Measurements from ENCODE around the gene DUSP23. TPM values are rescaled to one million over a fixed set of nuclear protein-coding genes. Genes with fewer than 3 reads are reported as not detected.
A peak's percentile ranks its signal among the peaks of the same experiment; 100 is the strongest.

Gene DUSP23
- total RNA-seq, 1 donor from 2014 or later: 38.7 TPM

DNA sequence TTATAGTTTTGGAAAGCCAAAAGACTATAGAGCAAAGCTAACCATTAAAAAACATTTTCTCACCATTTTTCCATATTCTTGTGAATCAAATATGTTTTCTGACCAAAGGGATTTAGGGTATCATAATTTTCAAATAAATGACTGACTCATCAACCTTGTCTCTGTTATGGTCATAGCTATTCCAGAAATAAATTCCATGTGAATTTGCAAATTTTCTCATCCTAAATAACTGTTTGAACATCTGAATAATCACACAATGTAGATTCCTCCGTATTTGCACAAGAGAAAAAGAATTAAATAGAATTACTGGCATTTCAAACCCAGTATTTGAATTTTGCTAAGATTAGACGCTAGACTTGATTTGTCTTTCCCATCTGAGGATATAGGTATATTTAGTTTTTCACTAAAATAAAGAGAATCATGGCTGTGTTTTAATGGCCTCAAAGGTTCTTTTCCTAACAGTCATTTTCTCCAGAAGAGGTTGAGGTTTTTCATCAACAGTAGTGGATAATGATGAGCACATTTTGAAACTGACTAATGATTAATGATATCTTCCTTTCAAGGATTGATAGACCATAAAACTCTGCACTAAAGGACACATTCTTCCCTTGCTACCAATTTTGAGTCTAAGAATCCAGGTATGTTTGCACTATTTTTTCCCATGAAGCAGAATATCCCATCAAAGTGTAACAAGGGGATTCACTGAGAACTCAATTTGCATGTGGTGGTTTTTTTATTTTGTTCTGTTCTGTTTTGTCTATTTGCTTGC, 9.5 kb upstream of the DUSP23 start:
- H3K36me3 Mint-ChIP-seq (ENCODE audit: low read depth, unreplicated experiment): no peaks in the 10 kb centered on the region
- H3K27me3 Mint-ChIP-seq (ENCODE audit: unreplicated experiment): peaks cover 1% of the 10 kb centered on the region
- H3K4me3 Mint-ChIP-seq (ENCODE audit: unreplicated experiment): no peak overlapping the region
- H3K4me1 Mint-ChIP-seq (ENCODE audit: unreplicated experiment): peaks cover 14% of the 10 kb centered on the region
- no peaks in the 10 kb centered on the region for H3K9me3 Mint-ChIP-seq (ENCODE audit: unreplicated experiment)
- no peak overlapping the region for H3K27ac Mint-ChIP-seq (ENCODE audit: unreplicated experiment)
- TF ChIP-seq, protein P1, sequence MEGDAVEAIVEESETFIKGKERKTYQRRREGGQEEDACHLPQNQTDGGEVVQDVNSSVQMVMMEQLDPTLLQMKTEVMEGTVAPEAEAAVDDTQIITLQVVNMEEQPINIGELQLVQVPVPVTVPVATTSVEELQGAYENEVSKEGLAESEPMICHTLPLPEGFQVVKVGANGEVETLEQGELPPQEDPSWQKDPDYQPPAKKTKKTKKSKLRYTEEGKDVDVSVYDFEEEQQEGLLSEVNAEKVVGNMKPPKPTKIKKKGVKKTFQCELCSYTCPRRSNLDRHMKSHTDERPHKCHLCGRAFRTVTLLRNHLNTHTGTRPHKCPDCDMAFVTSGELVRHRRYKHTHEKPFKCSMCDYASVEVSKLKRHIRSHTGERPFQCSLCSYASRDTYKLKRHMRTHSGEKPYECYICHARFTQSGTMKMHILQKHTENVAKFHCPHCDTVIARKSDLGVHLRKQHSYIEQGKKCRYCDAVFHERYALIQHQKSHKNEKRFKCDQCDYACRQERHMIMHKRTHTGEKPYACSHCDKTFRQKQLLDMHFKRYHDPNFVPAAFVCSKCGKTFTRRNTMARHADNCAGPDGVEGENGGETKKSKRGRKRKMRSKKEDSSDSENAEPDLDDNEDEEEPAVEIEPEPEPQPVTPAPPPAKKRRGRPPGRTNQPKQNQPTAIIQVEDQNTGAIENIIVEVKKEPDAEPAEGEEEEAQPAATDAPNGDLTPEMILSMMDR (IDR thresholded peaks at IDR 0.05; ENCODE audit: unreplicated experiment): no peak
- DNase-seq (ENCODE audit: low spot score): no peak

DNA sequence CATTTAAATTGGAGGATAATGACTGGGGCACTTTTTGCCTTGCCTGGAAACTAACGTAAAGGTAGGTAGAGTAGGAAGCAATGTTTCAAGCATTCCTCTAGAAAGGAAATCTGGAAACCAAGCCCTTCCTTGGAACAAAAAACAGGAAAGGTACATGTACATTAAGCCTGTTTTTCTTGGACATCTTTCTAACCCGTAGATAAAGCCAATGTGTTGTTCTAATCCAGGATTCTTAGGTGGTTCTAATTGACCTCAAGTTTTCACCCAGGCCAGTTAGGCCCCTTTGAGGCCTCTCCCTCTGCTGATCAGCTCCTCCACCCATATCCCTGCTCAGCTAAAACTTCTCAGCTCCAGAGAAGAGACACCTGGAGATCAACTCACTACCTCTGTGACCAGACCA, 6.3 kb upstream of the DUSP23 start:
- H3K4me3 Mint-ChIP-seq (ENCODE audit: unreplicated experiment): no peak overlapping the region
- TF ChIP-seq, protein P1 (IDR thresholded peaks at IDR 0.05; ENCODE audit: unreplicated experiment): no peak
- H3K27me3 Mint-ChIP-seq (ENCODE audit: unreplicated experiment): peaks cover 5% of the 10 kb centered on the region
- H3K27ac Mint-ChIP-seq (ENCODE audit: unreplicated experiment): no peak overlapping the region
- H3K9me3 Mint-ChIP-seq (ENCODE audit: unreplicated experiment): no peaks in the 10 kb centered on the region
- H3K4me1 Mint-ChIP-seq (ENCODE audit: unreplicated experiment): peaks cover 27% of the 10 kb centered on the region
- no peak for DNase-seq (ENCODE audit: low spot score)
- no peaks in the 10 kb centered on the region for H3K36me3 Mint-ChIP-seq (ENCODE audit: low read depth, unreplicated experiment)

DNA sequence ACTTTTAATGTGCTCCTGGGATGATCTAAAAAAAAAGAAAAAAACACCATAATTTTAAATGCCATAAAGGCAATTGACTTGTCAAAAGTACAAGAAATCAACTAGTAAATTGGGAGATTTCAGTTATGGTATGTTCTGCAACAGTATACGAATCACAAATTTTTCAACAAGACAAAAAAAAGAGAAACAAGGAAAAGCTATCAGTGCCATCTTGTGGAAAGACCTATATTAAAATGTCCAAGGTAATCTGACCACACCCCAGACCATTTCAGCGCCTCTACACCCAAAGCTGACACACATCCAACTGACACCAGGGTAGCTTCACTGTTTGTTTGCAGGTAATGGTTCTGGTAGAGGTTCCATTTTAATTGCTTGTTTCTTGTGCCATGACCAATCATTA, 5.0 kb upstream of the DUSP23 start:
- no peak overlapping the region for H3K27ac Mint-ChIP-seq (ENCODE audit: unreplicated experiment)
- peaks cover 34% of the 10 kb centered on the region for H3K4me1 Mint-ChIP-seq (ENCODE audit: unreplicated experiment)
- no peaks in the 10 kb centered on the region for H3K9me3 Mint-ChIP-seq (ENCODE audit: unreplicated experiment)
- peaks cover 5% of the 10 kb centered on the region for H3K27me3 Mint-ChIP-seq (ENCODE audit: unreplicated experiment)
- H3K4me3 Mint-ChIP-seq (ENCODE audit: unreplicated experiment): no peak overlapping the region
- TF ChIP-seq, protein P1 (IDR thresholded peaks at IDR 0.05; ENCODE audit: unreplicated experiment): no peak
- DNase-seq (ENCODE audit: low spot score): no peak
- no peaks in the 10 kb centered on the region for H3K36me3 Mint-ChIP-seq (ENCODE audit: low read depth, unreplicated experiment)

DNA sequence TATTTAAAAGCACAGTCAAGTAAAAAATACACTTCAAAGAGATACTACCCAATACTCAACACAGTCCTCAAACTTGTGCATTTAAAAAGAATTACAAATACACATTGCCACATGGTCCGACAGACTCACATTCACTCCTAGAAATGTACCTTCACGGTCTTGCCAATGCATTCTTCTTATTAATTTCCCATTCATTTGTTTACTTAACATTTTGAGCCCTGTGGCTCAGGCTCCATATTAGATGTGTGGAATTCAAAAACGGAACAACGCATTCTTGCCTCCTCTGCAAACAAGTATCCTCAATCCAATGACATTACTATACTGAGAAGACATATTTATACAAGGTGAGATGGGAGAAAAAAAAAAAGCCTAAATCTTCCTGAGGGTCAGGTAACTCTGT, 2.5 kb upstream of the DUSP23 start:
- H3K4me1 Mint-ChIP-seq (ENCODE audit: unreplicated experiment): peaks cover 39% of the 10 kb centered on the region
- no peaks in the 10 kb centered on the region for H3K9me3 Mint-ChIP-seq (ENCODE audit: unreplicated experiment)
- peaks cover 3% of the 10 kb centered on the region for H3K36me3 Mint-ChIP-seq (ENCODE audit: low read depth, unreplicated experiment)
- TF ChIP-seq, protein P1 (IDR thresholded peaks at IDR 0.05; ENCODE audit: unreplicated experiment): no peak
- H3K4me3 Mint-ChIP-seq (ENCODE audit: unreplicated experiment): no peak overlapping the region
- H3K27ac Mint-ChIP-seq (ENCODE audit: unreplicated experiment): no peak overlapping the region
- DNase-seq (ENCODE audit: low spot score): no peak
- peaks cover 9% of the 10 kb centered on the region for H3K27me3 Mint-ChIP-seq (ENCODE audit: unreplicated experiment)

DNA sequence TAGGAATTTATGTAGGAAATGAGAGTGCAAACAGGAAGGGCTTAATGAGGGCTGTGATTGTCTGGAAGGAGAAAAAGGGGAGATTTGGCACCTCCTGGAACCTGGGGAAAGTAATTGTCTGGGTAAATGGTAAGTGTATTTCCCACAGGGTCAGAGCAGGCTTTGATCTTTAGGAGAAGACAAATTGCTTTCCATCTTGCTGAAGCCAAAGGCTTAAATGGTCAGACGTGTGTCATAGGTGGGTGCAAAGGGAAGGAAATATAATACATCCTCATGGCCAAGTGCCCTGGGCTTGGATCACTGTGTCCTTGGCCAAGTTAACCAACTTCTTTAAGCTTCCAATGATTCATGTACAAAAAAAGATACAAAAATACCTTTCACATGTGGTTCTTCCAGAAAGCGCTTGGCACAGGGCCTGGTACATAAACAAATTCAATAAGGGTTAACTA, 1.3 kb upstream of the DUSP23 start:
- peaks cover 9% of the 10 kb centered on the region for H3K27me3 Mint-ChIP-seq (ENCODE audit: unreplicated experiment)
- no peaks in the 10 kb centered on the region for H3K9me3 Mint-ChIP-seq (ENCODE audit: unreplicated experiment)
- H3K4me1 Mint-ChIP-seq (ENCODE audit: unreplicated experiment): peaks cover 35% of the 10 kb centered on the region
- H3K36me3 Mint-ChIP-seq (ENCODE audit: low read depth, unreplicated experiment): peaks cover 3% of the 10 kb centered on the region
- H3K4me3 Mint-ChIP-seq (ENCODE audit: unreplicated experiment): no peak overlapping the region
- no peak for DNase-seq (ENCODE audit: low spot score)
- peak overlapping the region; percentile 79 for H3K27ac Mint-ChIP-seq (ENCODE audit: unreplicated experiment)
- TF ChIP-seq, protein P1 (IDR thresholded peaks at IDR 0.05; ENCODE audit: unreplicated experiment): no peak
